Measurements from ENCODE around the gene XRCC1.
"Not testable (repeated sequence)": the region's sequence is repeated elsewhere in the genome, so short reads cannot be mapped to it uniquely, and the experiment has no call there.

XRCC1 gene

GRCh38 chr19:43599635-43600295, 24.4 kb upstream of the XRCC1 start:
- no peak for DNase-seq (ENCODE audit: low read depth)

GRCh38 chr19:43598445-43599240, 23.3 kb upstream of the XRCC1 start:
- no peak for DNase-seq (ENCODE audit: low read depth)

- DNase-seq (ENCODE audit: low read depth), result no peak
Measured at GRCh38 chr19:43597876-43598275, 22.5 kb upstream of the XRCC1 start.

- DNase-seq (ENCODE audit: low read depth), result no peak
Measured at GRCh38 chr19:43596842-43597461, 21.6 kb upstream of the XRCC1 start.

GRCh38 chr19:43595999-43596841, 20.9 kb upstream of the XRCC1 start, which contains the start of the genes IRGQ and ZNF576:
Gene IRGQ, minus strand, starts transcription at chr19:43596134. Its CDS starts 796 bp downstream, at chr19:43595338.
Gene ZNF576, plus strand, starts transcription at chr19:43596595. Its CDS starts 514 bp downstream, at chr19:43597109.
- peak; percentile 100 for DNase-seq (ENCODE audit: low read depth)

- no peak for DNase-seq (ENCODE audit: low read depth)
Measured at GRCh38 chr19:43595605-43595998, 20.3 kb upstream of the XRCC1 start.

GRCh38 chr19:43594710-43595604, 19.6 kb upstream of the XRCC1 start:
- peak; percentile 61 for DNase-seq (ENCODE audit: low read depth)

GRCh38 chr19:43594081-43594697, 18.9 kb upstream of the XRCC1 start:
- DNase-seq (ENCODE audit: low read depth), result no peak

GRCh38 chr19:43592800-43593350, 17.5 kb upstream of the XRCC1 start:
- DNase-seq (ENCODE audit: low read depth), result no peak

- no peak for DNase-seq (ENCODE audit: low read depth)
Measured at GRCh38 chr19:43591904-43592772, 16.8 kb upstream of the XRCC1 start.

- DNase-seq (ENCODE audit: low read depth), result no peak
Measured at GRCh38 chr19:43589678-43590077, 14.4 kb upstream of the XRCC1 start.

- no peak for DNase-seq (ENCODE audit: low read depth)
Measured at GRCh38 chr19:43589277-43589676, 13.9 kb upstream of the XRCC1 start.

- DNase-seq (ENCODE audit: low read depth), result not testable (repeated sequence)
Measured at GRCh38 chr19:43587029-43587428, 11.7 kb upstream of the XRCC1 start.

GRCh38 chr19:43586346-43586745, 11.0 kb upstream of the XRCC1 start:
- DNase-seq (ENCODE audit: low read depth), result no peak

- DNase-seq (ENCODE audit: low read depth), result no peak
Measured at GRCh38 chr19:43584484-43584883, 9.2 kb upstream of the XRCC1 start.

GRCh38 chr19:43582495-43582894, 7.2 kb upstream of the XRCC1 start:
- DNase-seq (ENCODE audit: low read depth), result no peak

GRCh38 chr19:43581467-43581866, 6.1 kb upstream of the XRCC1 start:
- no peak for DNase-seq (ENCODE audit: low read depth)

- no peak for DNase-seq (ENCODE audit: low read depth)
Measured at GRCh38 chr19:43578787-43579186, 3.5 kb upstream of the XRCC1 start.
